OCI-LY3 (cell line): Measurements from ENCODE around the gene SEC14L3.
A peak's percentile ranks its signal among the peaks of the same experiment; 100 is the strongest.

ENCODE experiments used
- H2AFZ ChIP-seq: fragments of 200-600, 300-600 bp; shearing (Covaris generic); 2 replicates; pipeline ENCODE4 v1.6.0; 2014; ENCODE audit warnings: antibody characterized with exemption, low read depth, low read length
- H3K27ac ChIP-seq: fragments of 200-600, 300-600 bp; sonication (generic); 2 replicates; pipeline ENCODE4 v1.5.1; 2014; ENCODE audit warnings: mild to moderate bottlenecking, low read length, moderate library complexity, mixed read lengths
- H3K27me3 ChIP-seq: fragments of 200-600, 300-600 bp; sonication (generic); 2 replicates; pipeline ENCODE4 v1.6.1; 2014; ENCODE audit warnings: low read depth, low read length, mixed read lengths
- H3K36me3 ChIP-seq: fragments of 200-600, 300-600 bp; sonication (generic); replicated peaks from 2 replicates; pipeline ENCODE3; 2014; ENCODE audit warnings: low read depth, low read length, mixed read lengths
- H3K4me1 ChIP-seq: fragments of 300-600, 200-600 bp; sonication (generic); 2 replicates; pipeline ENCODE4 v1.6.1; 2014; ENCODE audit warnings: low read length, mixed read lengths
- H3K4me2 ChIP-seq: fragments of 200-600, 300-600 bp; sonication (generic); 2 replicates; pipeline ENCODE4 v1.6.1; 2014; ENCODE audit warnings: low read length, mixed read lengths
- H3K4me3 ChIP-seq: fragments of 300-600, 200-600 bp; sonication (generic); 2 replicates; pipeline ENCODE4 v1.5.1; 2014; ENCODE audit warnings: antibody characterized with exemption, mild to moderate bottlenecking, low read length, moderate library complexity
- H3K79me2 ChIP-seq: fragments of 300-600, 200-600 bp; shearing (Covaris generic); 2 replicates; pipeline ENCODE4 v1.6.1; 2014; ENCODE audit warnings: mild to moderate bottlenecking, low read length, mixed read lengths
- H3K9ac ChIP-seq: fragments of 300-600, 200-600 bp; shearing (Covaris generic); 2 replicates; pipeline ENCODE4 v1.6.0; 2014; ENCODE audit warnings: mild to moderate bottlenecking, low read length, moderate library complexity
- H3K9me3 ChIP-seq: fragments of 200-600, 300-600 bp; shearing (Covaris generic); 2 replicates; pipeline ENCODE4 v1.6.1; 2014; ENCODE audit warnings: low read length, mixed read lengths; ENCODE audit not compliant: insufficient read depth
- H4K20me1 ChIP-seq: fragments of 200-600, 300-600 bp; sonication (generic); 2 replicates; pipeline ENCODE4 v1.6.1; 2016; ENCODE audit warnings: low read length, mixed read lengths; ENCODE audit not compliant: insufficient read depth
- EZH2phosphoT487 ChIP-seq: fragments of 200-600 bp; shearing (Covaris generic); IDR thresholded peaks from 2 replicates; pipeline ENCODE4 v1.6.1; 2018; ENCODE audit warnings: antibody characterized with exemption, mixed run types, low read depth
- TF ChIP-seq, protein P1 (sequence below): fragments of 200-600, 300-600 bp; sonication (generic); IDR thresholded peaks from 2 replicates; pipeline ENCODE4 v1.5.1; 2014; ENCODE audit warnings: antibody characterized with exemption, low read length, low read depth

SEC14L3 gene

DNA sequence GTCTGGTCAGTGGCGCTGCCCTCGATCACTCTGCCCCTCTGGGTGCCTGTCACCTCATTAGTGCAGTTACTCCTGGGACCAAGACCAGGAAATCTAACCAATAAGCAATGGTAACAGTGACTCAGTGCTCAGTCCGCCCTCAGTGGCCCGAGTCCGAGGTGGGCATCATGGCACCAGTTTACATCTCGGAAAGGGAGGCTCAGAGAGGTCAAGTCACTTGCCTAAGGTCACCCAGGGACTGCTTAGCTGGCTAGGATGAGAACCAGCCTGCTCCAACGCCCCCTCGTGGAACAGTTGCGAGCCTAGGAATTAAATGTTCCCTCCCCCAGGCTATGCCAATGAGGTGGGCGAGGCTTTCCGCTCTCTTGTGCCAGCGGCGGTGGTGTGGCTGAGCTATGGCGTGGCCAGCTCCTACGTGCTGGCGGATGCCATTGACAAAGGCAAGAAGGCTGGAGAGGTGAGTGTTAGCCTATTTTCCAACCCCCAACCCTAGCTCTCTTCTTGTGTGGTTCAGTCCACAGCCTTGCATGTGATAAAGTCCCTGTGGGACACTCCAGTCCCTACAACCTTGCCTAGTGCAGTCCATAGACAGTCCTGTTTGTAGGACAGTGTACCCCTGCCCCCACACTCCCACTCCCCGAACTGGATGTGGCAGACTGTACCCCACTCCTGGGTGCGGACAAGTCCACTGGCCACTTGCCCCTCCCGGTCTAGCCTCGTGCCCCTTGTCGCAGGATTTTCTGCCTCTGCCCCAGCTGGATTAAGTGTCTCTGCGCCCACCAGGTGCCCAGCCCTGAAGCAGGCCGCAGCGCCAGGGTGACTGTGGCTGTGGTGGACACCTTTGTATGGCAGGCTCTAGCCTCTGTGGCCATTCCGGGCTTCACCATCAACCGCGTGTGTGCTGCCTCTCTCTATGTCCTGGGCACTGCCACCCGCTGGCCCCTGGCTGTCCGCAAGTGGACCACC lies 45.1 kb downstream of the SEC14L3 start:
- no peaks in the 10 kb centered on the region for H3K9me3 ChIP-seq
- H2AFZ ChIP-seq = peak overlapping the region; percentile 69; the same call in 1 of the 2 replicates
- H3K4me3 ChIP-seq = peak overlapping the region; percentile 87
- peaks cover 25% of the 10 kb centered on the region for H3K4me1 ChIP-seq
- peak overlapping the region; percentile 87 for H3K9ac ChIP-seq
- H4K20me1 ChIP-seq = 0 out of 2 replicates have a peak, but pooled peaks cover 7% of the 10 kb centered on the region
- no peaks in the 10 kb centered on the region for H3K27me3 ChIP-seq
- H3K4me2 ChIP-seq = peak overlapping the region; percentile 97
- peaks cover 44% of the 10 kb centered on the region for H3K79me2 ChIP-seq
- TF ChIP-seq, protein P1, sequence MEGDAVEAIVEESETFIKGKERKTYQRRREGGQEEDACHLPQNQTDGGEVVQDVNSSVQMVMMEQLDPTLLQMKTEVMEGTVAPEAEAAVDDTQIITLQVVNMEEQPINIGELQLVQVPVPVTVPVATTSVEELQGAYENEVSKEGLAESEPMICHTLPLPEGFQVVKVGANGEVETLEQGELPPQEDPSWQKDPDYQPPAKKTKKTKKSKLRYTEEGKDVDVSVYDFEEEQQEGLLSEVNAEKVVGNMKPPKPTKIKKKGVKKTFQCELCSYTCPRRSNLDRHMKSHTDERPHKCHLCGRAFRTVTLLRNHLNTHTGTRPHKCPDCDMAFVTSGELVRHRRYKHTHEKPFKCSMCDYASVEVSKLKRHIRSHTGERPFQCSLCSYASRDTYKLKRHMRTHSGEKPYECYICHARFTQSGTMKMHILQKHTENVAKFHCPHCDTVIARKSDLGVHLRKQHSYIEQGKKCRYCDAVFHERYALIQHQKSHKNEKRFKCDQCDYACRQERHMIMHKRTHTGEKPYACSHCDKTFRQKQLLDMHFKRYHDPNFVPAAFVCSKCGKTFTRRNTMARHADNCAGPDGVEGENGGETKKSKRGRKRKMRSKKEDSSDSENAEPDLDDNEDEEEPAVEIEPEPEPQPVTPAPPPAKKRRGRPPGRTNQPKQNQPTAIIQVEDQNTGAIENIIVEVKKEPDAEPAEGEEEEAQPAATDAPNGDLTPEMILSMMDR = peak; percentile 80
- no peak for TF ChIP-seq EZH2phosphoT487
- peak overlapping the region; percentile 64 for H3K27ac ChIP-seq
- H3K36me3 ChIP-seq = peaks cover 35% of the 10 kb centered on the region

DNA sequence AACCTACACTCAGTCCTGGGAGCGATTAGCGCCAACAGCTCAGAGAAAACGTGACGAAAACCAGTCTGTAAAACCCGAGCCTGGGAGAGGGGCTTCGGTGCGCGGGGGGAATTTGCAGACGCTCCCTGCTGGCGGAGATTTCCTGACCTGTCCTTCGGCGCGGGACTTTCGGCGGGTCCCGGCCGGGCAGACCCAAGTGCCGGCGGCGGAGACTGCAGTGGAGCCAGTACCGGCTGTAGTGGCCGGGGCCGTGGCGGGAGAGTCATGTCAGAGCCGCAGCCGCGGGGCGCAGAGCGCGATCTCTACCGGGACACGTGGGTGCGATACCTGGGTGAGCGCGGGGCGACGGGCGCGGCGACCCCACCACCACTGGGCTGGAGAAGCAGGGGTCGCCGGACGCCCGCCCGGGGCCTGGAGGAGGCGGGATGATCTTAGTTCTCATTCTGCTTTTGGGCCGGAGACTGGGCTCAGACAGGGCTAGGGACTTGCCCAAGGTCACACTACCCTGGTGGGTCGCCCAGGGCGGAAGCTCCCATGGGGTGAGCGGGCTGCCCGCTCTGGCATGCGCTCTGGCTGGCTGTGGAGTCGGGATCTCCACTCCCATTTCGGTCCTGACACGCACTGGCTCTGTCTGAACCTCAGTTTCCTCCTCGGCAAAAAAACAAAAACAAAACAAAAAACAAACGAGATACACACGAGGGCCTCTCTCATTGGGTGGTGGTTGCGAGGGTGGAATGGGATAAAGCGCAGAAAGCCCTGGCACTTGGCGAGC lies 46.0 kb downstream of the SEC14L3 start, which contains the start of gene MTFP1:
Gene MTFP1 (plus strand): TSS at position 153 of the 772 bp plus-strand sequence. CDS start 112 bp downstream, at position 265.
- Histone ChIP-seq H3K27me3 (no peaks in the 10 kb centered on the region), H3K4me3 (peak within 1 kb of the TSS; percentile 87), H4K20me1 (0 out of 2 replicates have a peak, but pooled peaks cover 7% of the 10 kb centered on the region), H3K36me3 (peaks cover 43% of the 10 kb centered on the region), H3K27ac (peak within 1 kb of the TSS; percentile 64), H3K4me2 (peak within 1 kb of the TSS; percentile 97), H2AFZ (peak within 1 kb of the TSS; percentile 69), H3K9me3 (no peaks in the 10 kb centered on the region), H3K9ac (peak within 1 kb of the TSS; percentile 87), H3K4me1 (peaks cover 25% of the 10 kb centered on the region), H3K79me2 (peaks cover 44% of the 10 kb centered on the region)
- TF ChIP-seq EZH2phosphoT487 = no peak
- TF ChIP-seq, protein P1 = 0 out of 2 replicates have a peak, but pooled peaks have one; percentile 5

DNA sequence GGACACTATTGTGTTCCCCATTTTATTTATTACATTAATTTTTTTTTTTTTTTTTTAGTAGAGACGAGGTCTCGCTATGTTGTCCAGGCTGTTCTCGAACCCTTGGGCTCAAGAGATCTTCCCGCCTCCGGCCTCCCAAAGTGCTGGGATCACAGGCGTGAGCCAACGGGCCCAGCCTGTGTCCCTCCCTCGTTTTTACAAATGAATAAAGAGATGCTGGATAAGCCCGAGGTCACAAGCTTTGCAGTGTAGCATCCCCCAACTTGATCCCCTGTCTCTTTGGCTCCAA lies 46.5 kb downstream of the SEC14L3 start:
- H4K20me1 ChIP-seq = 0 out of 2 replicates have a peak, but pooled peaks cover 7% of the 10 kb centered on the region
- peak overlapping the region; percentile 97 for H3K4me2 ChIP-seq
- H2AFZ ChIP-seq = peak overlapping the region; percentile 69
- TF ChIP-seq EZH2phosphoT487 = no peak
- TF ChIP-seq, protein P1 = no peak
- no peaks in the 10 kb centered on the region for H3K9me3 ChIP-seq
- H3K27me3 ChIP-seq = no peaks in the 10 kb centered on the region
- H3K9ac ChIP-seq = peak overlapping the region; percentile 87
- peaks cover 48% of the 10 kb centered on the region for H3K36me3 ChIP-seq
- H3K4me1 ChIP-seq = peaks cover 25% of the 10 kb centered on the region
- H3K79me2 ChIP-seq = peaks cover 44% of the 10 kb centered on the region
- H3K4me3 ChIP-seq = peak overlapping the region; percentile 87
- H3K27ac ChIP-seq = peak overlapping the region; percentile 64
